HFFc6 (cell line): ENCODE data around the gene ARHGEF5. TPM values are rescaled to one million over a fixed set of nuclear protein-coding genes. Genes with fewer than 3 reads are reported as not detected.
"Not testable (repeated sequence)": the region's sequence is repeated elsewhere in the genome, so short reads cannot be mapped to it uniquely, and the experiment has no call there.

Experiments used
- DNase-seq: peaks from one replicate; pipeline ENCODE4 v3.0.0-alpha.2; 2018
- H3K27ac Mint-ChIP-seq: 2 replicates; pipeline ENCODE4 v1.8.0; 2020; ENCODE audit warnings: mild to moderate bottlenecking, mixed read lengths
- H3K27me3 Mint-ChIP-seq: 2 replicates; pipeline ENCODE4 v1.8.0; 2021; ENCODE audit warnings: mild to moderate bottlenecking, moderate library complexity, mixed read lengths; ENCODE audit not compliant: insufficient read depth
- H3K36me3 Mint-ChIP-seq: 2 replicates; pipeline ENCODE4 v1.8.0; 2021; ENCODE audit warnings: low read depth, mixed read lengths
- H3K4me1 Mint-ChIP-seq: 2 replicates; pipeline ENCODE4 v1.8.0; 2020; ENCODE audit warnings: low read depth, mixed read lengths
- H3K4me3 Mint-ChIP-seq: 2 replicates; pipeline ENCODE4 v1.8.0; 2020; ENCODE audit warnings: mild to moderate bottlenecking, moderate library complexity, mixed read lengths
- H3K9me3 Mint-ChIP-seq: 2 replicates; pipeline ENCODE4 v1.8.0; 2020; ENCODE audit warnings: mild to moderate bottlenecking, mixed read lengths
- total RNA-seq, 6 experiments: library from RNA; stranded (reverse); fragmentation: NEBNext Ultra II Directional; extraction: Animal tissue kit (Norgen Biotek cat#: 25700); gene quantifications; 2 replicates in 1 of 6; 3 replicates in 5 of 6; pipeline ENCODE4 v1.2.3, GENCODE V29; 2021
- TF ChIP-seq, protein P1 (sequence below): fragments of 200-600 bp; sonication (generic); IDR thresholded peaks from 2 replicates; pipeline ENCODE4 v1.5.0; 2021; ENCODE audit warnings: antibody characterized with exemption, mild to moderate bottlenecking

Gene ARHGEF5
- total RNA-seq, 6 experiments from 2014 or later: not detected

- not testable (repeated sequence) for DNase-seq, H3K4me1 Mint-ChIP-seq, H3K27ac Mint-ChIP-seq, H3K27me3 Mint-ChIP-seq, H3K4me3 Mint-ChIP-seq, H3K36me3 Mint-ChIP-seq
- peaks cover 12% of the 10 kb centered on the region for H3K9me3 Mint-ChIP-seq
Measured at GRCh38 chr7:144356185-144356584, 983 bp downstream of the ARHGEF5 start.

DNA sequence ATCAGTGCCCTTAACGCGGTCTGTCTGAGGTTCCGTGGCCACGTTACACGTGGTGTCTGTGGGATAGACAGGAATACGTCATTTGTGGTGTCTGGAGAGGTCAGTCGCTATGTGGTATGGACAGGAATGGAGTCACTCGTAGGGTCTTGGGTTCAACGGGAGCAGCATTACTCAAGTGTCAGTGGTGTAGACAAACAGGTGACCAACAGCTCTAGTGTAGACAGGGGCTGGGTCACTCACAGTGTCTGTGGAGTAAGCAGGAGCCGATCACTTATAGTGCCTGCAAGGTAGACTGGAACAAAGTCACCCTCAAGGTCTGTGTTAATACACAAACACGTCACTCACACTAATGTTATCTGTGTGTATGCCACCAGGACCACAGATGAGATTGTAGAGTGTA is 1.7 kb downstream of the ARHGEF5 start:
- DNase-seq, H3K4me3 Mint-ChIP-seq, H3K27ac Mint-ChIP-seq, H3K4me1 Mint-ChIP-seq, H3K36me3 Mint-ChIP-seq, H3K27me3 Mint-ChIP-seq: not testable (repeated sequence)
- peaks cover 12% of the 10 kb centered on the region for H3K9me3 Mint-ChIP-seq

DNA sequence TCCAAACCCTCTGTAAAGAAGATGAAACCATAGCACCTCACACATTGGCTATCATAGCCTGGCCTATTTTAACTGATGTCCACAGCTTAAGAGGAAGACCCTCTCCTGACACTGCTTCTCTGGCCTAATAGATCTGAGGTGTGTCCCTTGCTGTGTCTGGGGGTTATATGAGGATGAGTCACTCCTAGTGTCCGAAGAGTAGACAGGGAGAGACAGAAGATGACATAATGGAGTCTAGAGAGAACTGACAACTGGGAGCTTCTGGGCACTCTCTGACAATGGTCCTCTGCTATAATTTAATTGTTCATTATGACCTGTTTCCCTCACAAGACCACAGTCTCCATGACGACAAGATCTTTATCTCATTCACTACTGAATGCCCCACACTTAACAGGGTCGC is 6.9 kb downstream of the ARHGEF5 start:
- not testable (repeated sequence) for H3K27ac Mint-ChIP-seq, H3K4me3 Mint-ChIP-seq, H3K36me3 Mint-ChIP-seq, H3K4me1 Mint-ChIP-seq, H3K9me3 Mint-ChIP-seq, H3K27me3 Mint-ChIP-seq, DNase-seq

DNA sequence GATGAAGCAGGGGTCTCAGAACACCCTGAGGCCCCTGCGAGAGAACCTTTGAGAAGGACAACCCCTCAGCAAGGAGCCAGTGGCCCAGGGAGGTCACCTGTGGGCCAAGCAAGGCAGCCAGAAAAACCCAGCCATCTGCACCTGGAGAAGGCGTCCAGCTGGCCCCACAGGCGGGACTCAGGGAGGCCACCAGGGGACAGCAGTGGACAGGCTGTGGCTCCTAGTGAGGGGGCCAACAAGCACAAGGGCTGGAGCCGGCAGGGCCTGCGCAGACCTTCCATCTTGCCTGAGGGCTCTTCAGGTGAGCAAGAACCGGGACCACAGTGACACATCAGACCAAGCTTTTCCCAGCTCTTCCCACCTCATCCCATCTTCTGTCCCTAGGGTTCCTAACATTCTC is 10.3 kb downstream of the ARHGEF5 start:
- H3K9me3 Mint-ChIP-seq, H3K4me1 Mint-ChIP-seq, H3K4me3 Mint-ChIP-seq, H3K27ac Mint-ChIP-seq, DNase-seq, H3K27me3 Mint-ChIP-seq, H3K36me3 Mint-ChIP-seq: not testable (repeated sequence)

DNA sequence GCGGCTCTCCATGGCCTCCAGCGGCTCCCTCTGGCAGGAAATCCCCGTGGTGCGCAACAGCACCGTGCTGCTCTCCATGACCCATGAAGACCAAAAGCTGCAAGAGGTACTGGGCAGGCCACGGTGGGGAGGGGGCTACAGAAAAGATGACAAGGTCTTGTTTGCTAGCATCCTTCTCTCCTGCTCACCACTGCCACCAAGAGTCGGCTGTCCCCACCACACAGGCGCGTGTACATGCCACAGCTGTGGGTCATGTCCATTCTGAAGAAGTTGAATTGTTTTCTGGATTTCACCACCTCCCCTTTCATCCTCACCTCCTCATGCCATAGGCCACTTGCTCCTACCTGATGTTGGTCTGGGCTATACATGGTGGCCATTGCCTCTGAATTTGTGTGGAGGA is 12.0 kb downstream of the ARHGEF5 start:
- H3K27me3 Mint-ChIP-seq, DNase-seq, H3K36me3 Mint-ChIP-seq, H3K4me3 Mint-ChIP-seq, H3K9me3 Mint-ChIP-seq, H3K4me1 Mint-ChIP-seq, H3K27ac Mint-ChIP-seq: not testable (repeated sequence)

GRCh38 chr7:144369221-144369620 is 14.0 kb downstream of the ARHGEF5 start:
- H3K36me3 Mint-ChIP-seq, H3K4me1 Mint-ChIP-seq, DNase-seq, H3K27me3 Mint-ChIP-seq, H3K27ac Mint-ChIP-seq, H3K4me3 Mint-ChIP-seq, H3K9me3 Mint-ChIP-seq: not testable (repeated sequence)

DNA sequence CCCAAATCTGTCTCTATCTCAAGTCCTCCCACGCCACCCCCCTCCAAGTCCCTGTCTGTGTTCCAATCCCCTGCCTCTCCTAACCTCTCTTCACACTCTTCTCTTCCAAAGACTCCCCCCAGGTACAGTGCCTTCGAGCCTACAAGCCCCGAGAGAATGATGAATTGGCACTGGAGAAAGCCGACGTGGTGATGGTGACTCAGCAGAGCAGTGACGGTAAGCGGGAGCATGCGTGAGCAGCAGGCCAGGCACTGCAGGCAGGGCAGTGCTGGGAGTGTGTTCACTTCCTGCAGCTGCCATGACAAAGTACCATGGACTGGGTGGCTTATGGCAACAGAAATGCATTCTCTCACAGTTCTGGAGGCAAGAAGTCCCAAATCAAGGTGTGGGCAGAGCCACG is 23.4 kb downstream of the ARHGEF5 start:
- H3K27me3 Mint-ChIP-seq: no peaks in the 10 kb centered on the region
- TF ChIP-seq, protein P1, sequence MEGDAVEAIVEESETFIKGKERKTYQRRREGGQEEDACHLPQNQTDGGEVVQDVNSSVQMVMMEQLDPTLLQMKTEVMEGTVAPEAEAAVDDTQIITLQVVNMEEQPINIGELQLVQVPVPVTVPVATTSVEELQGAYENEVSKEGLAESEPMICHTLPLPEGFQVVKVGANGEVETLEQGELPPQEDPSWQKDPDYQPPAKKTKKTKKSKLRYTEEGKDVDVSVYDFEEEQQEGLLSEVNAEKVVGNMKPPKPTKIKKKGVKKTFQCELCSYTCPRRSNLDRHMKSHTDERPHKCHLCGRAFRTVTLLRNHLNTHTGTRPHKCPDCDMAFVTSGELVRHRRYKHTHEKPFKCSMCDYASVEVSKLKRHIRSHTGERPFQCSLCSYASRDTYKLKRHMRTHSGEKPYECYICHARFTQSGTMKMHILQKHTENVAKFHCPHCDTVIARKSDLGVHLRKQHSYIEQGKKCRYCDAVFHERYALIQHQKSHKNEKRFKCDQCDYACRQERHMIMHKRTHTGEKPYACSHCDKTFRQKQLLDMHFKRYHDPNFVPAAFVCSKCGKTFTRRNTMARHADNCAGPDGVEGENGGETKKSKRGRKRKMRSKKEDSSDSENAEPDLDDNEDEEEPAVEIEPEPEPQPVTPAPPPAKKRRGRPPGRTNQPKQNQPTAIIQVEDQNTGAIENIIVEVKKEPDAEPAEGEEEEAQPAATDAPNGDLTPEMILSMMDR: no peak
- no peaks in the 10 kb centered on the region for H3K4me1 Mint-ChIP-seq
- DNase-seq: no peak
- H3K27ac Mint-ChIP-seq: no peak overlapping the region
- H3K36me3 Mint-ChIP-seq: no peaks in the 10 kb centered on the region
- peaks cover 9% of the 10 kb centered on the region for H3K9me3 Mint-ChIP-seq
- H3K4me3 Mint-ChIP-seq: no peak overlapping the region

GRCh38 chr7:144379776-144380384 is 24.7 kb downstream of the ARHGEF5 start:
- TF ChIP-seq, protein P1: no peak
- Mint-ChIP-seq H3K4me1 (no peaks in the 10 kb centered on the region), H3K27me3 (no peaks in the 10 kb centered on the region), H3K4me3 (no peak overlapping the region), H3K9me3 (peaks cover 17% of the 10 kb centered on the region), H3K27ac (no peak overlapping the region), H3K36me3 (no peaks in the 10 kb centered on the region)
- DNase-seq: no peak

DNA sequence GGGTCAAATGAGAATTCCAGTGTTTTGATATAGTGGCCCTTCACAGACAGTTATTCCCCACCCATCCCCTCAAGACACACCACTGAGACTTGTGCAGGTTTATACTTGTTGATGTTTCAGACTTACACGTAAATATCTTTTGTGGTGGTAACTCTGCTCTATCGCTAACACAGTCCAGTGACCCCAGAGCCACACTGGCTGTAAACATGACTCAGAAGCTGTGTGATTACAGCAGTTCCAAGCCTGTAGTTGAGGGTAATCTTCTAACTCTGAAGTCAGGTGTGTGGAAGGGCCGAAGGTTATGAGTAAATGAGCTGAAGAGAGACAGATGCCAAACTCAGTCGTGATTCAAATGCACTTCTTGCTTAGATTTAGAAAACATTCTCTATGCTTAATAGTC is 28.9 kb downstream of the ARHGEF5 start:
- no peaks in the 10 kb centered on the region; the same call in 1 of the 2 replicates for H3K27me3 Mint-ChIP-seq
- no peak overlapping the region for H3K27ac Mint-ChIP-seq
- no peak for DNase-seq
- TF ChIP-seq, protein P1: no peak
- H3K4me1 Mint-ChIP-seq: peaks cover 6% of the 10 kb centered on the region; the same call in 1 of the 2 replicates
- H3K4me3 Mint-ChIP-seq: no peak overlapping the region
- peaks cover 12% of the 10 kb centered on the region for H3K9me3 Mint-ChIP-seq
- no peaks in the 10 kb centered on the region for H3K36me3 Mint-ChIP-seq
